Panc1 (cell line): ENCODE measurements around the gene PRXL2B. TPM values are rescaled to one million over a fixed set of nuclear protein-coding genes. Genes with fewer than 3 reads are reported as not detected.

Source experiments
- ATAC-seq: fragments of 200-7000 bp; cut with Tn5 transposase; 2 replicates; pipeline ENCODE4 v1.9.1; 2020; ENCODE audit warnings: mild to moderate bottlenecking, moderate library complexity
- BruUV-seq: library from RNA; stranded (reverse); fragments of 400-500 nt; replicated peaks from 2 replicates; lab custom pipeline; 2021; lab: Mats Ljungman, UMichigan
- CTCF ChIA-PET: fragments of 300-600 bp; sonication (Branson Sonifier 250); formaldehyde crosslinking; loops from one replicate; lab custom pipeline; 2022; ENCODE audit warnings: antibody characterized with exemption; lab: Charles Lee
- POLR2A ChIA-PET: fragments of 300-600 bp; sonication (Branson Sonifier 250); formaldehyde crosslinking; loops from one replicate; lab custom pipeline; 2022; ENCODE audit warnings: antibody characterized with exemption; lab: Charles Lee
- DNase-seq: peaks from one replicate; pipeline ENCODE4 v3.0.0-alpha.2; 2010; ENCODE audit warnings: low read depth, low spot score
- H3K27ac ChIP-seq: 2 replicates; pipeline ENCODE4 v1.5.1; 2011; ENCODE audit warnings: mild to moderate bottlenecking, low read length, inconsistent platforms
- H3K27me3 ChIP-seq: fragments of 200-500 bp; sonication (Bioruptor generic); 2 replicates; pipeline ENCODE4 v1.6.0; 2014; ENCODE audit warnings: low read length, inconsistent platforms; ENCODE audit not compliant: control insufficient read depth, insufficient read depth
- H3K36me3 ChIP-seq: fragments of 200-500 bp; sonication (Bioruptor generic); 2 replicates; pipeline ENCODE4 v1.5.1; 2014; ENCODE audit warnings: inconsistent platforms, mild to moderate bottlenecking, low read length, moderate library complexity; ENCODE audit not compliant: control insufficient read depth, insufficient read depth
- H3K4me1 ChIP-seq: 2 replicates; pipeline ENCODE4 v1.5.1; 2011; ENCODE audit warnings: inconsistent platforms, mild to moderate bottlenecking, low read length, moderate library complexity; ENCODE audit not compliant: control insufficient read depth, insufficient read depth
- H3K4me3 ChIP-seq, 2 experiments: 2 replicates each; pipeline ENCODE4 v1.5.1; 2011 to 2012; ENCODE audit warnings: low read depth in 2 of 2, low read length in 2 of 2, mild to moderate bottlenecking in 2 of 2, inconsistent platforms in 1 of 2, moderate library complexity in 1 of 2
- H3K9me3 ChIP-seq: fragments of 200-500 bp; sonication (Bioruptor generic); 2 replicates; pipeline ENCODE4 v1.5.1; 2014; ENCODE audit warnings: low read depth, mild to moderate bottlenecking, inconsistent platforms, low read length, moderate library complexity; ENCODE audit not compliant: control insufficient read depth, insufficient read depth
- POLR2AphosphoS5 ChIP-seq: IDR thresholded peaks from 2 replicates; pipeline ENCODE4 v1.6.1; 2012; ENCODE audit warnings: mild to moderate bottlenecking, low read depth, low read length, moderate library complexity
- SIN3A ChIP-seq: IDR thresholded peaks from 2 replicates; pipeline ENCODE4 v1.6.1; 2012; ENCODE audit warnings: low read depth, mild to moderate bottlenecking, low read length, moderate library complexity, borderline replicate concordance; ENCODE audit not compliant: insufficient read depth
- TCF7L2 ChIP-seq: IDR thresholded peaks from 2 replicates; pipeline ENCODE4 v1.6.1; 2011; ENCODE audit warnings: mild to moderate bottlenecking, low read depth, low read length, inconsistent platforms
- in situ Hi-C: cut with HindIII; loops from 2 replicates; pipeline ENCODE4 v1.10.0; 2016; ENCODE audit warnings: low sequenced_read_pairs, low pct_unique_long_range_greater_than_20kb
- intact Hi-C: fragments of 100-400 bp; cut with micrococcal nuclease; formaldehyde crosslinking; loops from one replicate; pipeline ENCODE4 v1.10.0; 2022; ENCODE audit not compliant: unreplicated experiment
- total RNA-seq: library from RNA; stranded (reverse); gene quantifications from one replicate; pipeline ENCODE4 v1.2.1, GENCODE V29; 2021; ENCODE audit not compliant: unreplicated experiment
- TF ChIP-seq, protein P1 (sequence below), 2 experiments: IDR thresholded peaks; 2 replicates each; pipeline ENCODE4 v1.6.1; 2011 to 2012; ENCODE audit warnings: low read depth in 2 of 2, control low read depth in 1 of 2, low read length in 1 of 2, mild to moderate bottlenecking in 1 of 2, moderate library complexity in 1 of 2; ENCODE audit not compliant: insufficient read depth in 1 of 2
- TF ChIP-seq, protein P2 (sequence below): fragments of 450-650 bp; IDR thresholded peaks from 2 replicates; pipeline ENCODE4 v1.5.1; 2017; ENCODE audit warnings: mild to moderate bottlenecking

PRXL2B gene
- total RNA-seq, 1 experiment from 2014 or later, result 17.0 TPM

- TF ChIP-seq, protein P1, sequence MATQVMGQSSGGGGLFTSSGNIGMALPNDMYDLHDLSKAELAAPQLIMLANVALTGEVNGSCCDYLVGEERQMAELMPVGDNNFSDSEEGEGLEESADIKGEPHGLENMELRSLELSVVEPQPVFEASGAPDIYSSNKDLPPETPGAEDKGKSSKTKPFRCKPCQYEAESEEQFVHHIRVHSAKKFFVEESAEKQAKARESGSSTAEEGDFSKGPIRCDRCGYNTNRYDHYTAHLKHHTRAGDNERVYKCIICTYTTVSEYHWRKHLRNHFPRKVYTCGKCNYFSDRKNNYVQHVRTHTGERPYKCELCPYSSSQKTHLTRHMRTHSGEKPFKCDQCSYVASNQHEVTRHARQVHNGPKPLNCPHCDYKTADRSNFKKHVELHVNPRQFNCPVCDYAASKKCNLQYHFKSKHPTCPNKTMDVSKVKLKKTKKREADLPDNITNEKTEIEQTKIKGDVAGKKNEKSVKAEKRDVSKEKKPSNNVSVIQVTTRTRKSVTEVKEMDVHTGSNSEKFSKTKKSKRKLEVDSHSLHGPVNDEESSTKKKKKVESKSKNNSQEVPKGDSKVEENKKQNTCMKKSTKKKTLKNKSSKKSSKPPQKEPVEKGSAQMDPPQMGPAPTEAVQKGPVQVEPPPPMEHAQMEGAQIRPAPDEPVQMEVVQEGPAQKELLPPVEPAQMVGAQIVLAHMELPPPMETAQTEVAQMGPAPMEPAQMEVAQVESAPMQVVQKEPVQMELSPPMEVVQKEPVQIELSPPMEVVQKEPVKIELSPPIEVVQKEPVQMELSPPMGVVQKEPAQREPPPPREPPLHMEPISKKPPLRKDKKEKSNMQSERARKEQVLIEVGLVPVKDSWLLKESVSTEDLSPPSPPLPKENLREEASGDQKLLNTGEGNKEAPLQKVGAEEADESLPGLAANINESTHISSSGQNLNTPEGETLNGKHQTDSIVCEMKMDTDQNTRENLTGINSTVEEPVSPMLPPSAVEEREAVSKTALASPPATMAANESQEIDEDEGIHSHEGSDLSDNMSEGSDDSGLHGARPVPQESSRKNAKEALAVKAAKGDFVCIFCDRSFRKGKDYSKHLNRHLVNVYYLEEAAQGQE (IDR thresholded peaks at IDR 0.05; ENCODE audit: insufficient read depth in 1 of 2, low read depth in 2 of 2, low read length in 1 of 2), result no peak
These were observed 25.3 kb downstream of the PRXL2B start (continued) for GRCh38 chr1:2611621-2612437.

DNA sequence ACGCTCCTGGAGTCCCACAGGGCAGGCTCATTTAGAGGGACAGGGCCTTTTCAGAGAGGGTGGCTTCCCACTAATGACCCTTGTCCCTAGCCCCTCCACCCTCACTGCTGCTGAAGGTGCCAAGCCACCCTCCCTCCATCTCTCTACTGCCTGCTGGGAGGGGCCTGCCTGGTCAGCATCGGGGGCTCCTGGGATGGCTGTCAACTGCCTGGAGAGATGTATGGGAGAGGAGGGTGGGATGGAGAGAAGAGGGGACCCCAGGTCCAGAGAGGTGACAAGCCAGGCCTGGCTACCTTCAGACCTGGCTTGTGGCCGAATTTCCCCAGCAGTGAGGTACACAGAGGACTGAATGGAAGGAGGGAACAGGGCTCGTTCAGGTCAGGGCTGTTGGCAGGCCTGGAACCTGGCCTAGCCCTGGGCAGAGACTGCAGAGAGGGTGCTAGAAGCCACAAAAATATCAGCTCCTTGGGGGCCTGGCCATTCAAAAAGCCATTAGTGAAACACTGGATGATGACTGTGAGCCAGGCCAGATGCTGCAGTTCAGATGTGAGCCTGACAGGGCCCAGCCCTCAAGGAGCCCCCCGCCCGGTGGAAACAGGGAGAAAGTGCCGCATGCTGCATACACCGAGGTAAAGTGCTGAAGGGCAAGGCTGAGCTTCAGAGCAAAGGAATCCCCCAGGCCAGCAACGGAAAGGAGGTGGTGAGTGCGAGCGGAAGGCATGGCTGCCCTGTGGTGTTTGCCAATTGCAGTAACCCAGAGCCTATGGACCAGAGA, 26.2 kb downstream of the PRXL2B start:
- no TSS peak for BruUV-seq
- CTCF ChIA-PET, result no interaction called here
- Histone ChIP-seq H3K27me3 (peaks cover 7% of the 10 kb centered on the region), H3K27ac (no peak overlapping the region), H3K36me3 (no peaks in the 10 kb centered on the region), H3K9me3 (no peaks in the 10 kb centered on the region), H3K4me3 (no peak overlapping the region), H3K4me1 (no peaks in the 10 kb centered on the region)
- ATAC-seq (no peak), DNase-seq (no peak)
- intact Hi-C loops, result no loop called here
- in situ Hi-C loops, result no loop called here
- POLR2A ChIA-PET, result no interaction called here
- no peak for TF ChIP-seq TCF7L2
- no peak for TF ChIP-seq POLR2AphosphoS5
- TF ChIP-seq SIN3A, result no peak
- TF ChIP-seq, protein P1 (IDR thresholded peaks at IDR 0.05; ENCODE audit: insufficient read depth in 1 of 2, low read depth in 2 of 2, low read length in 1 of 2), result no peak
- TF ChIP-seq, protein P2, sequence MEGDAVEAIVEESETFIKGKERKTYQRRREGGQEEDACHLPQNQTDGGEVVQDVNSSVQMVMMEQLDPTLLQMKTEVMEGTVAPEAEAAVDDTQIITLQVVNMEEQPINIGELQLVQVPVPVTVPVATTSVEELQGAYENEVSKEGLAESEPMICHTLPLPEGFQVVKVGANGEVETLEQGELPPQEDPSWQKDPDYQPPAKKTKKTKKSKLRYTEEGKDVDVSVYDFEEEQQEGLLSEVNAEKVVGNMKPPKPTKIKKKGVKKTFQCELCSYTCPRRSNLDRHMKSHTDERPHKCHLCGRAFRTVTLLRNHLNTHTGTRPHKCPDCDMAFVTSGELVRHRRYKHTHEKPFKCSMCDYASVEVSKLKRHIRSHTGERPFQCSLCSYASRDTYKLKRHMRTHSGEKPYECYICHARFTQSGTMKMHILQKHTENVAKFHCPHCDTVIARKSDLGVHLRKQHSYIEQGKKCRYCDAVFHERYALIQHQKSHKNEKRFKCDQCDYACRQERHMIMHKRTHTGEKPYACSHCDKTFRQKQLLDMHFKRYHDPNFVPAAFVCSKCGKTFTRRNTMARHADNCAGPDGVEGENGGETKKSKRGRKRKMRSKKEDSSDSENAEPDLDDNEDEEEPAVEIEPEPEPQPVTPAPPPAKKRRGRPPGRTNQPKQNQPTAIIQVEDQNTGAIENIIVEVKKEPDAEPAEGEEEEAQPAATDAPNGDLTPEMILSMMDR, result no peak
